Activated T-cell treated with anti-CD3 and anti-CD28 coated beads, Interleukin-2, amount 50 U/mL, for 72 hours (primary cell): Measurements from ENCODE around the gene GAREM1. TPM values are rescaled to one million over a fixed set of nuclear protein-coding genes. Genes with fewer than 3 reads are reported as not detected.

ENCODE experiments used
- ATAC-seq, 2 donors: fragments of 150-1000 bp; cut with Tn5 transposase; replicated peaks in 1 of 2; 2 replicates each; pipeline ENCODE4 v1.10.0; 2021; ENCODE audit warnings: moderate library complexity in 2 of 2, mild to moderate bottlenecking in 1 of 2
- DNase-seq, 2 donors: peaks; one replicate each; pipeline ENCODE4 v3.0.0; 2021 to 2022; ENCODE audit warnings: mixed read lengths in 1 of 2
- H3K27ac Mint-ChIP-seq: one replicate; pipeline ENCODE4 v1.8.0; 2022; ENCODE audit warnings: mild to moderate bottlenecking, moderate library complexity, mixed read lengths
- H3K27me3 Mint-ChIP-seq: one replicate; pipeline ENCODE4 v1.8.0; 2022; ENCODE audit warnings: low read depth, mixed read lengths
- H3K36me3 Mint-ChIP-seq, 2 donors: one replicate each; pipeline ENCODE4 v1.8.0; 2022; ENCODE audit warnings: mixed read lengths in 2 of 2, mild to moderate bottlenecking in 1 of 2; ENCODE audit not compliant: insufficient read depth in 2 of 2
- H3K4me1 Mint-ChIP-seq: one replicate; pipeline ENCODE4 v1.8.0; 2022; ENCODE audit warnings: low read depth, mixed read lengths
- H3K4me3 Mint-ChIP-seq, 2 donors: one replicate each; pipeline ENCODE4 v1.8.0; 2022; ENCODE audit warnings: mild to moderate bottlenecking in 2 of 2, mixed read lengths in 2 of 2, moderate library complexity in 2 of 2
- H3K9me3 Mint-ChIP-seq, 2 donors: one replicate each; pipeline ENCODE4 v1.8.0; 2022; ENCODE audit warnings: mixed read lengths in 2 of 2
- total RNA-seq, 2 donors: library from RNA; stranded (reverse); gene quantifications; one replicate each; pipeline ENCODE4 v1.2.3, GENCODE V29; 2022

GAREM1 gene
- total RNA-seq, 2 donors from 2014 or later, result 0.19 to 0.39 TPM

DNA sequence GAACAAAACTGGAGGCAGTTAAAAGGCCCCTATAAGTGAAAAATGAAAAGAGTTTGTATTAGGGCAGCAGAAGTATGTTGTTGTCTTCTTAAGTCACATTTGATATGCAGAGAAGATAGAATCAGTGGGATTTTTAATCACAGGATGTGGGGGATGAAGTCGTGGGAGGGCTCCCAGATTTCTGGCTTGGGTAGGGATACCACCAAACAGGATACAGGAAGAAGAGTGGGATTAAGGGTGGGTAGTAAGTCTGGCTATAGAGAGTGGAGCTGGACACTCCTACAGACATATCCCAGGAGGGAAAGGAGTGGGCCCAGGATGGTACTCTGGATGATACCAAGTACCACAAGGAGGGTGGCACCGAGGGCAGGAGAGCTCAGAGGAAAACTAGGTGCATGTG is 99.3 kb downstream of the GAREM1 start:
- H3K9me3 Mint-ChIP-seq, result no peaks in the 10 kb centered on the region
- no peaks in the 10 kb centered on the region for H3K27me3 Mint-ChIP-seq
- DNase-seq (no peak), ATAC-seq (no peak)
- no peaks in the 10 kb centered on the region for H3K4me1 Mint-ChIP-seq
- H3K27ac Mint-ChIP-seq, result no peak overlapping the region
- H3K36me3 Mint-ChIP-seq, result no peaks in the 10 kb centered on the region
- no peak overlapping the region for H3K4me3 Mint-ChIP-seq

DNA sequence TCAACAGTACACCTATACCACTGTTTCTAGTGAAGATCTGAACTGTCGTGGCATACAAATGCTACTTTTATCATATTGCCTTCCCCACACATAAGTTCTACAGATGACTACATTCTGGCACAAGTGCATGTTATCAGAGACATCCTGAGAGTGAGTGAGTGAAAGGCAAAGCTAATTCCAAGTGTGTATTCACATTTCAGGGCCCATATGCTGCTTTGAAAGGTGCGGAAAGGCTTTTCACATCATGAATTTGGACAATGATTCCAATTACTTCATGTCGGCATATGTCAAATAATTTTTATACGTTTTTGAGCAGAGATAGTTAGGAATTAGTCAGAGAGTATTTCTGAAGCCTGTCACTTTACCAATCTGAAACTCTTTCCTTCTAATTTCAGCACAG is 101.7 kb downstream of the GAREM1 start:
- Mint-ChIP-seq H3K9me3 (no peaks in the 10 kb centered on the region), H3K27ac (no peak overlapping the region), H3K36me3 (no peaks in the 10 kb centered on the region), H3K27me3 (no peaks in the 10 kb centered on the region), H3K4me1 (no peaks in the 10 kb centered on the region), H3K4me3 (no peak overlapping the region)
- ATAC-seq, result no peak
- DNase-seq, result no peak

DNA sequence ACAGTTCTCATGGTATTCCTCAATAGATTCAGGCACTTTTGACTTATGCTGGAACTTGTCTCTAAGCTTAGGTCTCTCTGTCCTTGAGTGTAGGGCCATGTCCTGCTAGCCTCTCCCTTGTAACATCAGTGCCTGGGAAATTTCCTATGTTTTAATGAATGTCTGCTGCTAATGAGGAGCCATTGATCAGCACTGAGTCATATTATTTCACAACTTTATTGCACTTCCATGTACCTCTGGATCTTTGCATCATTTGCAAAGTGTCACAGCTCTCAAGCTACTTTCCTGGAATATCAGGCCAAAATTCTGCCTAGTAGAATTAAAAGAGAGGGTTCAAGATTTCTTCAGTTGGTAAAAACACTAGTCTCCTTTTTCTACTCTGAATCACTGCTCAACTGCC is 102.5 kb downstream of the GAREM1 start:
- DNase-seq, result no peak
- H3K27me3 Mint-ChIP-seq, result no peaks in the 10 kb centered on the region
- no peaks in the 10 kb centered on the region for H3K4me1 Mint-ChIP-seq
- no peak for ATAC-seq
- no peaks in the 10 kb centered on the region for H3K9me3 Mint-ChIP-seq
- H3K27ac Mint-ChIP-seq, result no peak overlapping the region
- no peak overlapping the region for H3K4me3 Mint-ChIP-seq
- H3K36me3 Mint-ChIP-seq, result no peaks in the 10 kb centered on the region

DNA sequence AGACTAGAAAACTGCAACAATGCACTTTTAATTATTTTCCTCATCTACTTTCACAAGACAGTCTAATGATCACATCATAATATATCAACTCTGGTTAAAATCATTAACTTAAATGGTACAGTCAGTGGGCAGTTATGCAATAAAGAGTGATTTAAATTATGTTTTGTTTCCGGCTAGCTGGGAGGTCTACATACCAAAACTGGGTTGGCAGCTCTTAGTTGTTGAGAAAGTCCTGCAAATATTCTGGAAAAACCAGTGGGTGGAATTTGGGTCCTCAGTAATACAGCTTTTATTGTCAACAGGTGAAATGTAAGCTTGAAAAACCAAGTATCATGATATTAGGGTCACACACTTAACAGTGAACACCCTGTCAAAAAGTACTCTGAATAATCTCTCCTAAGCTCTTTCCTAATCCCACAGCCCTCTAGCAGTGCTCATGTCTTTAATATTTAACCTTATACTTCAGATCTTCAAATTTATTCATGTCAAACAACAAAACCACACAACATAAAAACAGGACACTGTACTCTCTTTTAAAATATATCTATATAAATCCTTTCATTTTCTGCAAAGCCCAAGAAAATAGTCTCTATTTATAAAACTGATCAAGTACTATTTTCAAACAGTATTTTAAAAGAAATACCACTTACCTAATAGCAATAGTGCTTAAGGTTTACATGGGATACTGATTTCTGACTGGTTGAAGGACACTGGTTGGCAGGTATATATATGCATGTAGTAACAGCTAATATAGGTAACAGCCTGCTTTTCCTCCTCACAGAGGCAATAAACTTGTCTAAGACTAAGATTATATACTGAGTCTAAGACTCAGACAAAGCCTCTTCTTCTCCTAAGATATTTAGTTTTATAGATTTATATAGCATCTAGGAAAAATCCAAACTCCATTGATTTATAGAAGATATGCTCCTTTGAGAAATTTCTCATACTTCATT is 103.8 kb downstream of the GAREM1 start:
- ATAC-seq (no peak), DNase-seq (no peak)
- Mint-ChIP-seq H3K36me3 (no peaks in the 10 kb centered on the region), H3K4me3 (no peak overlapping the region), H3K4me1 (peaks cover 7% of the 10 kb centered on the region), H3K27ac (no peak overlapping the region), H3K27me3 (no peaks in the 10 kb centered on the region), H3K9me3 (no peaks in the 10 kb centered on the region)

DNA sequence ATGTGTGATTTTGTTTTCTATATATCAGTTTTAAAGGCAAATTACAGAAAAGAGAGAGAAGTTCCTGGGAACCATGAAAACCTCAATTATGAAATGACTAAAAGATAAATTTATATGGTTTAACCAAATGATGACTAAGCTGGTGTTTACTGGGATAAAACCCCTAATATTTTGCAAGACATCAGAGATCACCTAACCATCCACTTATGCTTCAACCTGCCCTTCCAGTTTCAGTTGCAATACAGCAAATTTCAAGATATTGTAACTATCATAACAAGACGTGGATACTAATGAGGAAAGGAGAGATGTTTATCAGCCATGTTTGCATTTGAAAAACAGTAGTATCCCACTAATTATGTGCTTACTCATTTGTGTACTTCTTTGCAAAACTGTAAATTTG is 108.2 kb downstream of the GAREM1 start:
- DNase-seq (no peak), ATAC-seq (no peak)
- H3K9me3 Mint-ChIP-seq, result no peaks in the 10 kb centered on the region
- H3K4me3 Mint-ChIP-seq, result no peak overlapping the region
- peaks cover 15% of the 10 kb centered on the region for H3K4me1 Mint-ChIP-seq
- no peaks in the 10 kb centered on the region for H3K36me3 Mint-ChIP-seq
- no peaks in the 10 kb centered on the region for H3K27me3 Mint-ChIP-seq
- no peak overlapping the region for H3K27ac Mint-ChIP-seq

DNA sequence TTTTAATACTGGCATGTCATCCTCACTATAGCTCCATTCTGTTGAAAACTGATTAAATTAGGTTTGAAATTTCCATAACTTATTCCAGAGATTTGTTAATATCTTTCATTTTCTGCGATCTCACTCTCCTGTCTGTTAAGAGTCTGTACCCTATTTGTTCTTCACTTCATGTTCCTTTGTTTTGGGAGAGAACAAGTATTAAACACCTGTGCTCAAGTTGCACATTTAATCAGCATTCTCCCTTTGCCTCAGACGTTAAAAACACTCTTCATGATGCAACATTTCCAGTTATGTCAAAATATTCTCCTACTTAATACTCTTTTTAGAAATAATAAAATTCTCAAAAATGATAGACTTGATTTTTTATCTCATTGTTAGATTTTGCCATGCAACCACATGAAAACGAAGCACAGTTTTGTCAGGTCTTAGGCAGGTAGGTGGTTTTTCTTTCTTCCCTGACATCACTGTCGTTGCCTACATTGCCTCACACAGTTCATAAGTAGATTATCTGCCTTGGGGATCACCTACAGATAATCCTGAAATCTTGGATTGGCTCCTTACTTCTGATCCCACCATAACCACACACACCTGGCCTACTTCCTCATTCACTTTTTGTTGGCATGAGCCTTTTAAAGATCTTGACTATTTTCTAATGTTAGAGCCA is 109.9 kb downstream of the GAREM1 start:
- peak overlapping the region; percentile 0 for H3K27ac Mint-ChIP-seq
- no peak overlapping the region for H3K4me3 Mint-ChIP-seq
- H3K27me3 Mint-ChIP-seq, result no peaks in the 10 kb centered on the region
- no peak for DNase-seq
- no peaks in the 10 kb centered on the region for H3K9me3 Mint-ChIP-seq
- peaks cover 15% of the 10 kb centered on the region for H3K4me1 Mint-ChIP-seq
- no peak for ATAC-seq
- H3K36me3 Mint-ChIP-seq, result no peaks in the 10 kb centered on the region

DNA sequence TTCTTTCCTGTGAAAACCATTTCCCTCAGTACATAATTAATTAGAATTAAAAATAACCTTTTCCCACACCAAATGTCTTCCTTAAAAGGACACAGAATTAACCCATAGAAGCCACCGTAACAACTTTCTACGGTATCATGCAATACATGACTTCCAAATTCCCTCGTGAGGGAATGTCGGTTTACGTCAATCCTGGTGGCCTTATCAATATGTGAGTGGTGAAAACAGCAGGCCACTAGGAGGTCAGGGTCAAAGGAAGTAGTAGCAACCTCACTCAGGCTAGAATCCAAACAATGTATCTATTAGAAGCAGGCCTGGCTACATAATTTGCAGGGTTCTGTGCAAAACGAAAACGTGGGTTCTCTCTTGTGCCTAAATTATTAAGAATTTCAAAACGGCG is 112.2 kb downstream of the GAREM1 start:
- no peaks in the 10 kb centered on the region for H3K27me3 Mint-ChIP-seq
- H3K4me3 Mint-ChIP-seq, result no peak overlapping the region
- no peak for ATAC-seq

DNA sequence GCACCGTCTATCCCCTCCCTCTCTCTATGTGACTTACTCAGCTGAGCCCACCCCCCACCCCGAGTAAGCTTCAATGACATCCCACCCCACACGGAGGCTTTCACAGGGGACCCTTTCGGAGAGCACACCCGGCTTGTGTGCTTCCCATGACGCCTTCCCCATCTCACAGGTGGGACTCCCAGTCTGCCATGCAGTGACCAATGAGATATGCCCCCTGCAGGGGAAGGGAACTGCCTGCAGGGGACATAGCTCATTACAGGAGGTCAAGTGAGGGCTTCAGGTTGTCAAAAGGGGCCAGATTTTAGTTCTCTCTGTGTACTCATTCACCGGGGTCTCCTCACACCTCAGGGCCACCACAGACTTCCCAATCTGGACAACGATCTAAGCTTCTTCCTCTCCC is 112.6 kb downstream of the GAREM1 start:
- no peak overlapping the region for H3K4me3 Mint-ChIP-seq
- peaks cover 15% of the 10 kb centered on the region for H3K4me1 Mint-ChIP-seq
- no peak overlapping the region for H3K27ac Mint-ChIP-seq

More for the DNA sequence above, 112.2 kb downstream of the GAREM1 start:
- H3K9me3 Mint-ChIP-seq, result no peaks in the 10 kb centered on the region
- H3K27ac Mint-ChIP-seq, result no peak overlapping the region
- H3K36me3 Mint-ChIP-seq, result no peaks in the 10 kb centered on the region
- H3K4me1 Mint-ChIP-seq, result peaks cover 15% of the 10 kb centered on the region
- DNase-seq, result no peak

DNA sequence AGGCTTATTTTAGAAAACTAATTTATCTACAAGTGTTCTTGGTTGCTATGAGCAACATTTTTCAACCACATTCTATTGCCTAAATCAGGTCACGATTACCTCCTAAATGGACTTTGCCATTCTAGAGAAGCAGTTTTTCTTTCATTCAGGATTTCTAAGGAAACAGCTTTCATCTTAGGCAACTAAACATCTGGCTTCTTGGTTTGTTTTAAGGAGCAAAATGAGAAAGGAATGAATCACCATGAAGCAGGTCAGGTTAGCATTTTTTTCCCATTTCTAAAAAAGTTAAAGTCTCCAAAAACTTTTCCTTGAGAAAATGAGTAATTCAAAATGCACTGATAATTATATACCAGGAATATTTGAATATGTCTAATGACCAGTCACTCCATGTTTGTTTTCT is 114.8 kb downstream of the GAREM1 start:
- no peaks in the 10 kb centered on the region for H3K27me3 Mint-ChIP-seq
- H3K36me3 Mint-ChIP-seq, result no peaks in the 10 kb centered on the region
- no peak overlapping the region for H3K4me3 Mint-ChIP-seq
- H3K27ac Mint-ChIP-seq, result no peak overlapping the region
- H3K4me1 Mint-ChIP-seq, result peaks cover 5% of the 10 kb centered on the region
- H3K9me3 Mint-ChIP-seq, result no peaks in the 10 kb centered on the region
- no peak for ATAC-seq
- no peak for DNase-seq

More for the DNA sequence above, 112.6 kb downstream of the GAREM1 start:
- no peak for ATAC-seq
- DNase-seq, result no peak
- Mint-ChIP-seq H3K36me3 (no peaks in the 10 kb centered on the region), H3K27me3 (no peaks in the 10 kb centered on the region), H3K9me3 (no peaks in the 10 kb centered on the region)

DNA sequence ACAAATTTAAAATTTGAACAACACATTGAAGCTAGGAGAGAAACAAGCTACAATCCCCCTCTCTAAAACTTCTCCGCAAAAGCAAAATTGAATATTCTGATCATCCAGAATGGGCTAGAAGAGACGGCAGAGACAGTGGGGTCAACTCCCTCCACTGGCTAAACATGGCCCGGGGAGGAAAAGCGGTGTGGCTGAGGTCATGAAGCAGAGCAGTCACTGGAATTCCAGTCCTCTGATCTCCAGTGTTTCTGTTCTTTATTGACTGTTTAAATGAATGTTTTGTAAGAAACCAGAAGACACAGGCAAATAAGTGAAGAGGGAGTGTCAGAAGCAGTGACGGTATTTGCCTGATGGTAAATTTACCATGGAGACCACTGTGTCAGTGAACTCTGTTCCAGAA is 116.2 kb downstream of the GAREM1 start:
- DNase-seq (no peak), ATAC-seq (no peak)
- Mint-ChIP-seq H3K27ac (no peak overlapping the region), H3K9me3 (no peaks in the 10 kb centered on the region), H3K36me3 (no peaks in the 10 kb centered on the region), H3K4me3 (no peak overlapping the region), H3K27me3 (no peaks in the 10 kb centered on the region), H3K4me1 (no peaks in the 10 kb centered on the region)

DNA sequence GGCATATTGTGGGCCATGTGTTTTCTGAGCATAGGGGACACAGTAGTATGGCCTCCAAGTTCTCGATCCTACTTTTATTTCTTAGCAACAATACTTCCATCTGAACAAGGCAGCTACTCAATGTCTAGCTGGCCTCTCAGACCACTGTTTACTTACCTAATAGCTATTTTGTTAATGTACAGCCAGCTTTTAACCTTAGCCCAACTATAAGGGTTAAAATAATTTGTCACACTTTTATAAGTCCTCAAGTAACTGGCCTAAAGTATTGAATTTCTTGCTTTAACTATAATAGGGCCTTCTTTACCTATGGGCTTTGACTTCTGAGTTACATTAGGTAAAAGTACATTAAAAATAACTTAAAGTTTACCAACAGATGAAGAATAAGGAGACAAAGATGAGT is 117.4 kb downstream of the GAREM1 start:
- no peaks in the 10 kb centered on the region for H3K27me3 Mint-ChIP-seq
- no peak overlapping the region for H3K27ac Mint-ChIP-seq
- DNase-seq (no peak), ATAC-seq (no peak)
- no peaks in the 10 kb centered on the region for H3K9me3 Mint-ChIP-seq
- H3K4me1 Mint-ChIP-seq, result no peaks in the 10 kb centered on the region
- H3K36me3 Mint-ChIP-seq, result no peaks in the 10 kb centered on the region
- H3K4me3 Mint-ChIP-seq, result no peak overlapping the region

DNA sequence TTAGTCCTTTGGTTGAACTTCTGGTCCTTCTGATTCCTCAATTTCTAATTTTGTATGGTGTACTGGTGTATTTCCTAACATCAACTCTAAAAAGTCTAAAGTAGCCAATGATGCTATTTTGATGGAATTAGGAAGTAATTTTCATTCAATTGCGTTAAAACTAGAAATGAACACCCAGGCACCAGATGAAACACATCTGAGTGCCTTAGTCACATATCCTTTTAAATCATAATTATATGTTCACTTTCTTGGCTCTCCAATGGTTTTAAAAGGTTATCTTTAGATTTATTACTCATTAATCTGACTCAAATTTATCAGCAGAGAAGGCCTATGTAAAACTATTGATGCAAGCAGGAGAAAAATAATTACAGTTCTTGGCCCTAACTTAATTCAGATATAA is 119.7 kb downstream of the GAREM1 start:
- DNase-seq (no peak), ATAC-seq (no peak)
- H3K36me3 Mint-ChIP-seq, result no peaks in the 10 kb centered on the region
- no peaks in the 10 kb centered on the region for H3K9me3 Mint-ChIP-seq
- H3K4me1 Mint-ChIP-seq, result no peaks in the 10 kb centered on the region
- H3K27me3 Mint-ChIP-seq, result no peaks in the 10 kb centered on the region
- H3K27ac Mint-ChIP-seq, result no peak overlapping the region
- H3K4me3 Mint-ChIP-seq, result no peak overlapping the region

DNA sequence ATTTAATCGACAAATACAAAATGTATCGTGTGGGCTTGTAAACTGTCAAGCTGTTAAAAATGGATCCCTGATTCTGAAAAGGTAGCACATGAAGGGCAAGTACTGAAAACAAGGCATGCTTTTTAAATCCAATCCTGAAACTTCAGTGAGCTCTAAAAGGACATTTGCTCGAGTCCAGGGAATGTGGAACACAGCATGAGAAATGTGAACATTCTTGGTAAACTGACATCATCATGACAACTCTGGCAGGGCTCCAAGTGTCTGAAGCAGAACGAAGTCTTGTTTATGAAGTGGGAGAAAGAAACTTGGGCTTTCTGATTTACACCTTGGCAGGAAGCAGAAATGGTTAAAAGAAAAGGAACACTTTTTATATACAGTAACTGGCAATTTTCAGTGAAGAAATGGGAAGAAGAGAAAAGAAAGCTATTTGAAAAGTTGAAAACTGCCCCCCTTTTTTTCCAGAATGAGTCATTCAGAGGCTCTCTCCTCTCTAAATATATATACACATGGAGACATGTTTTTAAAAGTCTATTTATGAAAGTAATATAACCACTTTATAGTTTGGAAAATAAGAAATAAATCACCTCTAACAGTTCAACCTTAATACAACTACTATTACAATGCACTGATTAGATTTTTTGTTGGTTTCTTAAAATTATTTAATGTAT is 120.8 kb downstream of the GAREM1 start:
- no peaks in the 10 kb centered on the region for H3K9me3 Mint-ChIP-seq
- no peaks in the 10 kb centered on the region for H3K36me3 Mint-ChIP-seq
- H3K4me3 Mint-ChIP-seq, result no peak overlapping the region
- DNase-seq (no peak), ATAC-seq (no peak)
- no peaks in the 10 kb centered on the region for H3K27me3 Mint-ChIP-seq
- H3K4me1 Mint-ChIP-seq, result no peaks in the 10 kb centered on the region
- H3K27ac Mint-ChIP-seq, result no peak overlapping the region
